H9 (cell line): ENCODE measurements around the gene ZDHHC1. TPM values are rescaled to one million over a fixed set of nuclear protein-coding genes. Genes with fewer than 3 reads are reported as not detected.
A peak's percentile ranks its signal among the peaks of the same experiment; 100 is the strongest.

Source experiments
- DNase-seq: peaks from one replicate; pipeline ENCODE4 v3.0.0-alpha.2; 2017
- H2AFZ ChIP-seq: one replicate; pipeline ENCODE4 v1.6.1; 2013; ENCODE audit warnings: mild to moderate bottlenecking, low read length, control low read depth, moderate library complexity
- H2AK5ac ChIP-seq: 2 replicates; pipeline ENCODE4 v1.6.1; 2013; ENCODE audit warnings: low read length, control low read depth, mixed read lengths; ENCODE audit not compliant: insufficient read length
- H2BK120ac ChIP-seq: one replicate; pipeline ENCODE4 v1.6.1; 2013; ENCODE audit warnings: low read depth, mild to moderate bottlenecking, low read length, control low read depth, inconsistent platforms; ENCODE audit not compliant: poor library complexity, severe bottlenecking
- H2BK12ac ChIP-seq: 2 replicates; pipeline ENCODE4 v1.6.1; 2013; ENCODE audit warnings: low read length, control low read depth, mixed read lengths, low read depth; ENCODE audit not compliant: insufficient read length
- H2BK15ac ChIP-seq: 2 replicates; pipeline ENCODE4 v1.6.1; 2013; ENCODE audit warnings: low read depth, low read length, control low read depth
- H2BK20ac ChIP-seq: one replicate; pipeline ENCODE4 v1.6.1; 2013; ENCODE audit warnings: low read depth, mild to moderate bottlenecking, low read length, control low read depth, inconsistent platforms; ENCODE audit not compliant: poor library complexity, severe bottlenecking
- H2BK5ac ChIP-seq: 2 replicates; pipeline ENCODE4 v1.6.1; 2013; ENCODE audit warnings: low read length, control low read depth, mixed read lengths; ENCODE audit not compliant: insufficient read length
- H3K14ac ChIP-seq: 2 replicates; pipeline ENCODE4 v1.6.1; 2013; ENCODE audit warnings: low read length, control low read depth; ENCODE audit not compliant: insufficient read depth
- H3K18ac ChIP-seq: 2 replicates; pipeline ENCODE4 v1.6.1; 2013; ENCODE audit warnings: low read depth, mild to moderate bottlenecking, mixed read lengths, low read length, control low read depth; ENCODE audit not compliant: insufficient read length
- H3K23ac ChIP-seq: 2 replicates; pipeline ENCODE4 v1.6.1; 2013; ENCODE audit warnings: low read length, control low read depth, mixed read lengths, low read depth; ENCODE audit not compliant: insufficient read length
- H3K23me2 ChIP-seq: 2 replicates; pipeline ENCODE4 v1.6.1; 2013; ENCODE audit warnings: low read depth, mild to moderate bottlenecking, mixed read lengths, low read length, control low read depth; ENCODE audit not compliant: insufficient read length, poor library complexity, severe bottlenecking
- H3K27ac ChIP-seq: 2 replicates; pipeline ENCODE4 v1.5.1; 2013; ENCODE audit warnings: low read length, control low read depth, mixed read lengths, low read depth; ENCODE audit not compliant: insufficient read length
- H3K27me3 ChIP-seq: 2 replicates; pipeline ENCODE4 v1.6.1; 2013; ENCODE audit warnings: low read length, control low read depth, inconsistent platforms; ENCODE audit not compliant: insufficient read depth
- H3K4ac ChIP-seq: 2 replicates; pipeline ENCODE4 v1.6.1; 2013; ENCODE audit warnings: low read depth, mild to moderate bottlenecking, control low read depth, inconsistent platforms, low read length, moderate library complexity
- H3K4me1 ChIP-seq: 2 replicates; pipeline ENCODE4 v1.6.1; 2013; ENCODE audit warnings: low read length, control low read depth, inconsistent platforms; ENCODE audit not compliant: insufficient read depth
- H3K4me2 ChIP-seq: 2 replicates; pipeline ENCODE4 v1.6.1; 2013; ENCODE audit warnings: low read length, control low read depth, mixed read lengths; ENCODE audit not compliant: insufficient read length, insufficient read depth
- H3K56ac ChIP-seq: 2 replicates; pipeline ENCODE4 v1.6.1; 2013; ENCODE audit warnings: low read depth, mild to moderate bottlenecking, mixed read lengths, low read length, control low read depth; ENCODE audit not compliant: insufficient read length
- H3K79me1 ChIP-seq: 2 replicates; pipeline ENCODE4 v1.6.1; 2013; ENCODE audit warnings: low read depth, mild to moderate bottlenecking, moderate library complexity, low read length, control low read depth, inconsistent platforms; ENCODE audit not compliant: insufficient read depth, poor library complexity, severe bottlenecking
- H3K79me2 ChIP-seq: 2 replicates; pipeline ENCODE4 v1.6.1; 2013; ENCODE audit warnings: low read length, control low read depth, inconsistent platforms; ENCODE audit not compliant: insufficient read depth
- H3K9ac ChIP-seq: 2 replicates; pipeline ENCODE4 v1.6.1; 2013; ENCODE audit warnings: low read length, control low read depth, mixed read lengths; ENCODE audit not compliant: insufficient read length; ENCODE audit errors: extremely low read depth
- H3K9me3 ChIP-seq: one replicate; pipeline ENCODE4 v1.6.1; 2013; ENCODE audit warnings: low read depth, low read length, inconsistent platforms; ENCODE audit not compliant: control insufficient read depth
- H3T11ph ChIP-seq: one replicate; pipeline ENCODE4 v1.6.1; 2013; ENCODE audit warnings: mild to moderate bottlenecking, low read length, control low read depth, inconsistent platforms
- H4K20me1 ChIP-seq: one replicate; pipeline ENCODE4 v1.6.1; 2013; ENCODE audit not compliant: control insufficient read depth, insufficient read length, insufficient read depth
- H4K5ac ChIP-seq: 2 replicates; pipeline ENCODE4 v1.6.1; 2013; ENCODE audit warnings: low read depth, mild to moderate bottlenecking, mixed read lengths, low read length, control low read depth; ENCODE audit not compliant: insufficient read length
- H4K8ac ChIP-seq: replicated peaks from 2 replicates; pipeline ENCODE4 v1.6.1; 2013; ENCODE audit warnings: low read length, control low read depth, mixed read lengths, low read depth; ENCODE audit not compliant: insufficient read length
- H4K91ac ChIP-seq: 2 replicates; pipeline ENCODE4 v1.6.1; 2013; ENCODE audit warnings: low read depth, mild to moderate bottlenecking, moderate library complexity, mixed read lengths, low read length, control low read depth; ENCODE audit not compliant: insufficient read length
- H3K27ac Mint-ChIP-seq, 3 experiments: 2 replicates in 2 of 3; 3 replicates in 1 of 3; pipeline ENCODE4 v1.8.0; 2020 to 2021; ENCODE audit warnings: mixed read lengths in 3 of 3, mild to moderate bottlenecking in 1 of 3, moderate library complexity in 1 of 3
- H3K27me3 Mint-ChIP-seq: 2 replicates; pipeline ENCODE4 v1.8.0; 2021; ENCODE audit warnings: low read depth, mild to moderate bottlenecking, moderate library complexity, mixed read lengths
- H3K36me3 Mint-ChIP-seq, 3 experiments: 2 replicates in 2 of 3; 3 replicates in 1 of 3; pipeline ENCODE4 v1.8.0; 2020 to 2021; ENCODE audit warnings: low read depth in 3 of 3, mixed read lengths in 3 of 3; ENCODE audit not compliant: insufficient read depth in 1 of 3
- H3K4me1 Mint-ChIP-seq, 2 experiments: 2 replicates each; pipeline ENCODE4 v1.8.0; 2020; ENCODE audit warnings: mixed read lengths in 2 of 2
- H3K4me3 Mint-ChIP-seq, 2 experiments: 2 replicates in 1 of 2; 3 replicates in 1 of 2; pipeline ENCODE4 v1.8.0; 2020 to 2021; ENCODE audit warnings: mild to moderate bottlenecking in 2 of 2, mixed read lengths in 2 of 2, moderate library complexity in 1 of 2
- H3K9me3 Mint-ChIP-seq, 2 experiments: 2 replicates in 1 of 2; 3 replicates in 1 of 2; pipeline ENCODE4 v1.8.0; 2020; ENCODE audit warnings: mild to moderate bottlenecking in 2 of 2, mixed read lengths in 2 of 2, moderate library complexity in 1 of 2
- CTCF ChIP-seq: fragments of 200-600 bp; sonication (generic); conservative IDR thresholded peaks from 3 replicates; pipeline ENCODE4 v1.8.0; 2021; ENCODE audit warnings: antibody characterized with exemption, mild to moderate bottlenecking
- total RNA-seq: library from RNA; stranded (reverse); gene quantifications from 2 replicates; pipeline ENCODE4 v1.2.1, GENCODE V29; 2021

ZDHHC1 gene
- total RNA-seq, 1 experiment from 2014 or later: 3.7 TPM

- Histone ChIP-seq H4K5ac (no peak overlapping the region), H3K56ac (no peak overlapping the region), H3K18ac (no peak overlapping the region), H4K20me1 (no peaks in the 10 kb centered on the region), H3K27me3 (no peaks in the 10 kb centered on the region; the same call in 1 of the 2 replicates), H4K8ac (no peak overlapping the region), H2BK15ac (no peak overlapping the region), H4K91ac (no peak overlapping the region), H3K27ac (no peak overlapping the region), H2BK20ac (no peak overlapping the region), H3K9me3 (no peaks in the 10 kb centered on the region), H3K4me2 (no peak overlapping the region), H2AK5ac (no peak overlapping the region), H3K14ac (no peak overlapping the region), H3K9ac (no peak overlapping the region), H3K23me2 (no peaks in the 10 kb centered on the region), H3K79me1 (no peaks in the 10 kb centered on the region), H3K79me2 (no peaks in the 10 kb centered on the region), H2BK5ac (no peak overlapping the region), H3K4ac (no peak overlapping the region), H2BK12ac (no peak overlapping the region), H3T11ph (no peak overlapping the region), H3K23ac (no peak overlapping the region), H2AFZ (no peak overlapping the region), H3K4me1 (no peaks in the 10 kb centered on the region), H2BK120ac (no peak overlapping the region)
- no peak overlapping the region for H3K4me3 Mint-ChIP-seq
- TF ChIP-seq CTCF: peak; percentile 60
- no peaks in the 10 kb centered on the region for H3K4me1 Mint-ChIP-seq
- no peaks in the 10 kb centered on the region for H3K9me3 Mint-ChIP-seq
- H3K36me3 Mint-ChIP-seq: no peaks in the 10 kb centered on the region
- H3K27ac Mint-ChIP-seq: no peak overlapping the region
- DNase-seq: no peak
- peaks cover 13% of the 10 kb centered on the region for H3K27me3 Mint-ChIP-seq
Measured at GRCh38 chr16:67372664-67373063, 43.6 kb downstream of the ZDHHC1 start.
